Transverse colon (tissue), 4 donors: ENCODE data around the gene RPL29.

Source experiments
- EP300 ChIP-seq: sonication (generic); formaldehyde crosslinking; IDR thresholded peaks from one replicate; pipeline ENCODE4 v1.6.1; 2017; ENCODE audit warnings: antibody characterized with exemption, low read depth
- POLR2A ChIP-seq: fragments of 450-650 bp; IDR thresholded peaks from one replicate; pipeline ENCODE4 v1.6.1; 2016; ENCODE audit warnings: antibody characterized with exemption, mild to moderate bottlenecking, moderate library complexity
- POLR2AphosphoS5 ChIP-seq, 3 donors: sonication (generic); formaldehyde crosslinking; IDR thresholded peaks; one replicate each; pipeline ENCODE4 v1.6.1; 2016; ENCODE audit warnings: antibody characterized with exemption in 3 of 3
- TF ChIP-seq, protein P1 (sequence below), 5 experiments: fragments of 200-600 bp in 3 of 5; fragments of 450-650 bp in 2 of 5; sonication (generic) in 3 of 5; IDR thresholded peaks; 1 replicate in 2 of 5; 2 replicates in 3 of 5; pipeline ENCODE4 v1.5.1; 2016 to 2017; ENCODE audit warnings: antibody characterized with exemption in 5 of 5, inconsistent platforms in 3 of 5, mild to moderate bottlenecking in 2 of 5, moderate library complexity in 1 of 5

DNA sequence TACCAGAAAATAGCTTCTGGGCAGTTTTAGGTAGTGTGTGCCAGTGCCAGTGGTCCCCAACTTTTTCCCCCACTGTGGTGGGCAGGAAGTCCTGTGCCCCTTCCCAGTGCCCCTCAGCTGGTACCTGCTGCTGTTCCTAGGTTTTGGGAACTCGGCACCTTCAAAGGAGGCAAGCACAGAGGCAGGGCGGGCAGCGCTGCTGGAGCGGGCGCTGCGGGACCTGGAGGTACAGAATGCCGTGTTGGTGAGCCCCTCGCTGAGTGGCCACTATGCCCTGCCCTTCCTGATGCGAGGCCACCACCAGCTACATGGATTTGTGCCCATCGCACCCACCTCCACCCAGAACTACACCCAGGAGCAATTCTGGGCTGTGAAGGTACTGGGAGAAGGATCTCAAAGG is 15.4 kb downstream of the RPL29 start:
- TF ChIP-seq, protein P1, sequence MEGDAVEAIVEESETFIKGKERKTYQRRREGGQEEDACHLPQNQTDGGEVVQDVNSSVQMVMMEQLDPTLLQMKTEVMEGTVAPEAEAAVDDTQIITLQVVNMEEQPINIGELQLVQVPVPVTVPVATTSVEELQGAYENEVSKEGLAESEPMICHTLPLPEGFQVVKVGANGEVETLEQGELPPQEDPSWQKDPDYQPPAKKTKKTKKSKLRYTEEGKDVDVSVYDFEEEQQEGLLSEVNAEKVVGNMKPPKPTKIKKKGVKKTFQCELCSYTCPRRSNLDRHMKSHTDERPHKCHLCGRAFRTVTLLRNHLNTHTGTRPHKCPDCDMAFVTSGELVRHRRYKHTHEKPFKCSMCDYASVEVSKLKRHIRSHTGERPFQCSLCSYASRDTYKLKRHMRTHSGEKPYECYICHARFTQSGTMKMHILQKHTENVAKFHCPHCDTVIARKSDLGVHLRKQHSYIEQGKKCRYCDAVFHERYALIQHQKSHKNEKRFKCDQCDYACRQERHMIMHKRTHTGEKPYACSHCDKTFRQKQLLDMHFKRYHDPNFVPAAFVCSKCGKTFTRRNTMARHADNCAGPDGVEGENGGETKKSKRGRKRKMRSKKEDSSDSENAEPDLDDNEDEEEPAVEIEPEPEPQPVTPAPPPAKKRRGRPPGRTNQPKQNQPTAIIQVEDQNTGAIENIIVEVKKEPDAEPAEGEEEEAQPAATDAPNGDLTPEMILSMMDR (IDR thresholded peaks at IDR 0.05): no peak
- TF ChIP-seq EP300 (no peak), POLR2AphosphoS5 (IDR thresholded peaks at IDR 0.05) (no peak), POLR2A (no peak)
